KMS-11 (cell line): Measurements from ENCODE around the gene TMEM269.

Source experiments
- H2AFZ ChIP-seq: fragments of 200-600 bp; sonication (generic); 2 replicates; pipeline ENCODE4 v1.6.1; 2016; ENCODE audit warnings: antibody characterized with exemption, mixed run types, low read depth
- H3K27ac ChIP-seq: fragments of 200-600 bp; sonication (generic); 2 replicates; pipeline ENCODE4 v1.6.1; 2016; ENCODE audit warnings: mild to moderate bottlenecking, mixed run types
- H3K27me3 ChIP-seq: fragments of 200-600 bp; sonication (generic); 2 replicates; pipeline ENCODE4 v1.6.1; 2017; ENCODE audit warnings: mild to moderate bottlenecking, low read depth, mixed run types, moderate library complexity; ENCODE audit not compliant: insufficient read depth
- H3K36me3 ChIP-seq: fragments of 200-600 bp; sonication (generic); 2 replicates; pipeline ENCODE4 v1.6.1; 2017; ENCODE audit warnings: mild to moderate bottlenecking, mixed run types; ENCODE audit not compliant: insufficient read depth
- H3K4me1 ChIP-seq: fragments of 200-600 bp; sonication (generic); 2 replicates; pipeline ENCODE4 v1.6.1; 2016; ENCODE audit warnings: mild to moderate bottlenecking, low read depth, mixed run types; ENCODE audit not compliant: poor library complexity, severe bottlenecking
- H3K4me2 ChIP-seq: fragments of 200-600 bp; sonication (generic); 2 replicates; pipeline ENCODE4 v1.7.0; 2016; ENCODE audit warnings: mild to moderate bottlenecking, mixed run types
- H3K4me3 ChIP-seq: fragments of 200-600 bp; sonication (generic); IDR thresholded peaks from 2 replicates; pipeline ENCODE4 v1.6.1; 2017; ENCODE audit warnings: low read depth, low read length, mixed read lengths; ENCODE audit not compliant: insufficient read depth
- H3K79me2 ChIP-seq: fragments of 200-600 bp; sonication (generic); 2 replicates; pipeline ENCODE4 v1.6.1; 2016; ENCODE audit warnings: low read depth, mixed run types; ENCODE audit not compliant: insufficient read depth
- H3K9ac ChIP-seq: fragments of 200-600 bp; sonication (generic); 2 replicates; pipeline ENCODE4 v1.6.1; 2016; ENCODE audit warnings: mild to moderate bottlenecking, mixed run types
- H4K20me1 ChIP-seq: fragments of 200-600 bp; sonication (generic); 2 replicates; pipeline ENCODE4 v1.6.1; 2016; ENCODE audit warnings: mild to moderate bottlenecking, mixed run types; ENCODE audit not compliant: insufficient read depth
- CTCF ChIP-seq: fragments of 200-600 bp; sonication (generic); conservative IDR thresholded peaks from 2 replicates; pipeline ENCODE4 v1.6.1; 2017; ENCODE audit warnings: low read depth, mild to moderate bottlenecking, antibody characterized with exemption, low read length, moderate library complexity, mixed read lengths

TMEM269 gene

GRCh38 chr1:42742617-42743316 is 42.0 kb upstream of the TMEM269 start:
- Histone ChIP-seq H2AFZ (no peak overlapping the region), H3K4me2 (no peak overlapping the region), H3K27me3 (no peaks in the 10 kb centered on the region), H3K27ac (no peak overlapping the region), H3K79me2 (no peaks in the 10 kb centered on the region), H4K20me1 (no peaks in the 10 kb centered on the region), H3K4me3 (no peak overlapping the region), H3K4me1 (no peaks in the 10 kb centered on the region), H3K36me3 (no peaks in the 10 kb centered on the region), H3K9ac (no peak overlapping the region)
- no peak for TF ChIP-seq CTCF

DNA sequence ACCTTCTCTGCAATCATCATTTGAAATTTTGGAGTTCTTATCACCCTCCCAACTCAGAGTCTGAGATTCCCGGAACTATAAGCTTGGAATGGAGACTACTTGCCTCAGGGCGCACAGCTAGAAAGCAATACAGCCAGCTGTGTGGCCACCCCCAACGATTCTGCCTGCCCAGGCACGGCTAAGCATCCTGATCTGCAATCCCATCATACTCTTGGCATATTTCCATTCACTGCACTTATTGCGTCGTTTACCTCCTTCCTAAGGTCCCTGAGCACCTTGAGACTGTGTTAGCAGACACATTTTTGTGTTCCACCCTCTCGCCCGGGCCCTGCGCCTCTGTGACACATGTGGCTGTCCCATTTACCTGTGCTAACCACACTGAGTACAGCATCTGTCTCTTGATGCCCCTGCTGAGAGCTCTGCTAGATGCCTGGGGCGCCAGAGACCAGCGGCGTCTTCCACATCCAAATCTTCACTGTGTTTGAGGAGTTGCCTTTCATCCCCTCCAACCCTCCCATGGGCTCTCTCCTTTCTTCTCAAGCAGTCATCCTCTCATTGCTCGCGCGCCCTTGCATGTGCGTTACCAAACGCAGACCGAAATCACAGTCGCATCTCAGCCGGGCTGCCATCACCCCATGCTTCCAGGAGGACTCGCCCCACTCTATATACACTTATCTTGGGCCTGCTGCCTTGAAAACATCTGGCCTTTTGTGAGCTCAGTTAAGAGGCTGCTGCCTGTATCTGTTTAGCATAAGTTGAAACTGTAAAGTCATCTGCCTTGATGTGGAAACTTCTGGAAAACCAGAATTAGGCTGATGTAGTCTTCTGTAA is 41.3 kb upstream of the TMEM269 start:
- H3K4me2 ChIP-seq = no peak overlapping the region
- H3K27ac ChIP-seq = no peak overlapping the region
- H3K4me1 ChIP-seq = no peaks in the 10 kb centered on the region
- no peak for TF ChIP-seq CTCF
- no peaks in the 10 kb centered on the region for H3K27me3 ChIP-seq
- H3K4me3 ChIP-seq = no peak overlapping the region
- no peak overlapping the region for H3K9ac ChIP-seq
- no peaks in the 10 kb centered on the region for H4K20me1 ChIP-seq
- no peaks in the 10 kb centered on the region for H3K79me2 ChIP-seq
- no peak overlapping the region for H2AFZ ChIP-seq
- H3K36me3 ChIP-seq = no peaks in the 10 kb centered on the region

GRCh38 chr1:42744148-42744413 is 40.7 kb upstream of the TMEM269 start:
- H3K79me2 ChIP-seq = no peaks in the 10 kb centered on the region
- H3K27ac ChIP-seq = no peak overlapping the region
- no peaks in the 10 kb centered on the region for H3K27me3 ChIP-seq
- no peaks in the 10 kb centered on the region for H4K20me1 ChIP-seq
- H2AFZ ChIP-seq = no peak overlapping the region
- H3K4me1 ChIP-seq = no peaks in the 10 kb centered on the region
- H3K9ac ChIP-seq = no peak overlapping the region
- H3K4me2 ChIP-seq = no peak overlapping the region
- TF ChIP-seq CTCF = no peak
- H3K36me3 ChIP-seq = no peaks in the 10 kb centered on the region
- no peak overlapping the region for H3K4me3 ChIP-seq

DNA sequence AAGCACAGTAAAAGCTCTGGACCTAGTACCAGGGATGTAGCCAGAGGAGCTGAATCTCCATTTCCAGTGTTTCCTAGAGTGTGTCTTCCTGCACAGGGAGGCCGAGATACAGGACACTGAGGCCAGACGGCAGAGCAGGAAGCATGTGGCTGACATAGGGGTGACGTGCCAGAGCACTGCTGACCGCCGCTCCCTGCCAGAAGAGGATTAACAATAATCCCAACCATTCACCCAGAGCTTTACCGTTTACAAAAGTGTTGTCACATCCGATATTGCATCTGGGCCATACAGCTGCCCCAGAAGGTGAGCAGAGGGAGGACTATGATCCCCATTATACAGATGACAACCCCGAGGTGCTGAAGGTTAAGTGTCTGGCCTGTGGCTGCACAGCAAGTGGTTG is 38.9 kb upstream of the TMEM269 start:
- Histone ChIP-seq H4K20me1 (no peaks in the 10 kb centered on the region), H3K4me3 (no peak overlapping the region), H3K9ac (no peak overlapping the region), H3K79me2 (no peaks in the 10 kb centered on the region), H3K36me3 (no peaks in the 10 kb centered on the region), H2AFZ (no peak overlapping the region), H3K27ac (no peak overlapping the region), H3K4me1 (no peaks in the 10 kb centered on the region), H3K27me3 (no peaks in the 10 kb centered on the region), H3K4me2 (no peak overlapping the region)
- TF ChIP-seq CTCF = no peak
